ENCODE results near the gene LRRC1. TPM values are rescaled to one million over a fixed set of nuclear protein-coding genes. Genes with fewer than 3 reads are reported as not detected.

The LRRC1 gene
- total RNA-seq, 1 donor from 2014 or later: 14.3 TPM

GRCh38 chr6:53854843-53855567 is 60.2 kb downstream of the LRRC1 start:
- TF ChIP-seq CTCF (IDR thresholded peaks at IDR 0.05; ENCODE audit: insufficient read depth, low read depth, low read length) (no peak), EZH2 (IDR thresholded peaks at IDR 0.05; ENCODE audit: insufficient read depth, low read length) (no peak)
- H3K36me3 Mint-ChIP-seq (ENCODE audit: low read depth, unreplicated experiment): peaks cover 4% of the 10 kb centered on the region
- H3K9me3 Mint-ChIP-seq (ENCODE audit: unreplicated experiment): no peaks in the 10 kb centered on the region
- H3K4me3 Mint-ChIP-seq (ENCODE audit: unreplicated experiment): no peak overlapping the region
- FAIRE-seq (no peak), DNase-seq (ENCODE audit: low read depth) (no peak)
- no peaks in the 10 kb centered on the region for H3K9me3 ChIP-seq (ENCODE audit: insufficient read depth, low read depth, low read length)
- no peak overlapping the region for H3K4me3 ChIP-seq (ENCODE audit: insufficient read depth, low read depth, low read length)
- H3K79me2 ChIP-seq (ENCODE audit: insufficient read depth, low read length): no peaks in the 10 kb centered on the region
- no peaks in the 10 kb centered on the region for H3K36me3 ChIP-seq (ENCODE audit: insufficient read depth, low read length)
- no peaks in the 10 kb centered on the region for H3K27me3 Mint-ChIP-seq (ENCODE audit: low read depth, unreplicated experiment)
- no peak overlapping the region for H3K27ac ChIP-seq (ENCODE audit: low read depth, low read length)
- no peak overlapping the region for H3K9ac ChIP-seq (ENCODE audit: low read length)
- H4K20me1 ChIP-seq (ENCODE audit: insufficient read depth, low read length): peaks cover 19% of the 10 kb centered on the region
- H3K4me1 Mint-ChIP-seq (ENCODE audit: low read depth, unreplicated experiment): peaks cover 4% of the 10 kb centered on the region
- H3K27ac Mint-ChIP-seq (ENCODE audit: unreplicated experiment): no peak overlapping the region
- H3K4me1 ChIP-seq (ENCODE audit: insufficient read depth, low read length): no peaks in the 10 kb centered on the region
- no peak overlapping the region for H2AFZ ChIP-seq (ENCODE audit: low read depth, low read length)
- H3K4me2 ChIP-seq (ENCODE audit: low read length): no peak overlapping the region
- H3K27me3 ChIP-seq (ENCODE audit: insufficient read depth, low read length): no peaks in the 10 kb centered on the region

DNA sequence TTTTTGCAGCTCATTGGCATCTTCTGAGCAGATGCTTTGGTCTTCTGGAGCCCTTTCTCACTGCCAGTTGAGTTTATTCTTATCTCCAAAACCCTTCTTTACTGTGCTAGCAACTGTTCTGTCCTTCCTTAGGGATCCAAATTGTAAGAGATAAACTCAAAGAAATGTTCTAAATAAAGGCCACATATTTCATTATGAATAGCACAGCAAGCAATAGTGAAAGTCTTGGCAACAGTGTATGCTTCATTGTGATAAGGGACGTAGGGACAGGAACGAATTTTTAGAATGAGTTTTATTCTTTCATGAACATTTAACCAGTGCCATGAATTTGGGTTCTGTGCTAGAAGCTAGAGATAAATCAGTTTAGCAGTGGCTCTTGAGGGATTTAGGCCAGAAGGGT is 61.1 kb downstream of the LRRC1 start:
- H3K9ac ChIP-seq (ENCODE audit: low read length): no peak overlapping the region
- H3K27me3 ChIP-seq (ENCODE audit: insufficient read depth, low read length): no peaks in the 10 kb centered on the region
- no peaks in the 10 kb centered on the region for H3K79me2 ChIP-seq (ENCODE audit: insufficient read depth, low read length)
- H3K9me3 Mint-ChIP-seq (ENCODE audit: unreplicated experiment): no peaks in the 10 kb centered on the region
- H3K36me3 ChIP-seq (ENCODE audit: insufficient read depth, low read length): no peaks in the 10 kb centered on the region
- H3K36me3 Mint-ChIP-seq (ENCODE audit: low read depth, unreplicated experiment): peaks cover 4% of the 10 kb centered on the region
- H3K27ac ChIP-seq (ENCODE audit: low read depth, low read length): no peak overlapping the region
- H3K4me2 ChIP-seq (ENCODE audit: low read length): no peak overlapping the region
- DNase-seq (ENCODE audit: low read depth): no peak
- no peaks in the 10 kb centered on the region for H3K27me3 Mint-ChIP-seq (ENCODE audit: low read depth, unreplicated experiment)
- H2AFZ ChIP-seq (ENCODE audit: low read depth, low read length): no peak overlapping the region
- no peak overlapping the region for H3K4me3 ChIP-seq (ENCODE audit: insufficient read depth, low read depth, low read length)
- H3K4me1 ChIP-seq (ENCODE audit: insufficient read depth, low read length): no peaks in the 10 kb centered on the region
- no peaks in the 10 kb centered on the region for H3K9me3 ChIP-seq (ENCODE audit: insufficient read depth, low read depth, low read length)
- H3K4me1 Mint-ChIP-seq (ENCODE audit: low read depth, unreplicated experiment): peaks cover 4% of the 10 kb centered on the region
- no peak for FAIRE-seq
- no peak overlapping the region for H3K4me3 Mint-ChIP-seq (ENCODE audit: unreplicated experiment)
- peaks cover 19% of the 10 kb centered on the region for H4K20me1 ChIP-seq (ENCODE audit: insufficient read depth, low read length)
- H3K27ac Mint-ChIP-seq (ENCODE audit: unreplicated experiment): no peak overlapping the region
- no peak for TF ChIP-seq EZH2 (IDR thresholded peaks at IDR 0.05; ENCODE audit: insufficient read depth, low read length)
- TF ChIP-seq CTCF (IDR thresholded peaks at IDR 0.05; ENCODE audit: insufficient read depth, low read depth, low read length): no peak

Data from astrocyte (in vitro differentiated cells and primary cell).